A549 (cell line): ENCODE results near the gene OR6K6.

ENCODE experiments used
- BHLHE40 ChIP-seq: IDR thresholded peaks from 2 replicates; pipeline ENCODE4 v1.6.1; 2012; ENCODE audit warnings: low read depth, low read length, inconsistent platforms
- EP300 ChIP-seq, 2 experiments: fragments of >200 bp; sonication (Bioruptor Twin); formaldehyde crosslinking; IDR thresholded peaks; 2 replicates in 1 of 2; 3 replicates in 1 of 2; pipeline ENCODE4 v1.6.1; 2016 to 2017
- MAX ChIP-seq: IDR thresholded peaks from 2 replicates; pipeline ENCODE4 v1.6.1; 2012
- POLR2A ChIP-seq: IDR thresholded peaks from 2 replicates; pipeline ENCODE4 v1.6.1; 2012; ENCODE audit warnings: mild to moderate bottlenecking, low read length
- RAD21 ChIP-seq, 2 experiments: fragments of >200 bp in 1 of 2; sonication (Bioruptor Twin) in 1 of 2; formaldehyde crosslinking in 1 of 2; IDR thresholded peaks in 1 of 2; conservative IDR thresholded peaks in 1 of 2; 2 replicates in 1 of 2; 3 replicates in 1 of 2; pipeline ENCODE4 v1.6.1; 2012 to 2018; ENCODE audit warnings: inconsistent platforms in 1 of 2
- RCOR1 ChIP-seq: fragments of 150-350 bp; IDR thresholded peaks from 2 replicates; pipeline ENCODE4 v1.6.1; 2014; ENCODE audit warnings: antibody characterized with exemption, low read length, low read depth
- ZFP36 ChIP-seq: fragments of 450-650 bp; IDR thresholded peaks from 2 replicates; pipeline ENCODE4 v1.6.1; 2014; ENCODE audit warnings: borderline replicate concordance; ENCODE audit not compliant: partially characterized antibody
- TF ChIP-seq, protein P1 (sequence below): fragments of >200 bp; sonication (Bioruptor Twin); formaldehyde crosslinking; IDR thresholded peaks from 3 replicates; pipeline ENCODE4 v1.5.1; 2016

GRCh38 chr1:158752155-158752712 lies 2.3 kb upstream of the OR6K6 start:
- TF ChIP-seq RAD21 (conservative IDR thresholded peaks at IDR 0.05 in 1 of 2, IDR thresholded peaks at IDR 0.05 in 1 of 2) = no peak
- TF ChIP-seq, protein P1, sequence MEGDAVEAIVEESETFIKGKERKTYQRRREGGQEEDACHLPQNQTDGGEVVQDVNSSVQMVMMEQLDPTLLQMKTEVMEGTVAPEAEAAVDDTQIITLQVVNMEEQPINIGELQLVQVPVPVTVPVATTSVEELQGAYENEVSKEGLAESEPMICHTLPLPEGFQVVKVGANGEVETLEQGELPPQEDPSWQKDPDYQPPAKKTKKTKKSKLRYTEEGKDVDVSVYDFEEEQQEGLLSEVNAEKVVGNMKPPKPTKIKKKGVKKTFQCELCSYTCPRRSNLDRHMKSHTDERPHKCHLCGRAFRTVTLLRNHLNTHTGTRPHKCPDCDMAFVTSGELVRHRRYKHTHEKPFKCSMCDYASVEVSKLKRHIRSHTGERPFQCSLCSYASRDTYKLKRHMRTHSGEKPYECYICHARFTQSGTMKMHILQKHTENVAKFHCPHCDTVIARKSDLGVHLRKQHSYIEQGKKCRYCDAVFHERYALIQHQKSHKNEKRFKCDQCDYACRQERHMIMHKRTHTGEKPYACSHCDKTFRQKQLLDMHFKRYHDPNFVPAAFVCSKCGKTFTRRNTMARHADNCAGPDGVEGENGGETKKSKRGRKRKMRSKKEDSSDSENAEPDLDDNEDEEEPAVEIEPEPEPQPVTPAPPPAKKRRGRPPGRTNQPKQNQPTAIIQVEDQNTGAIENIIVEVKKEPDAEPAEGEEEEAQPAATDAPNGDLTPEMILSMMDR = no peak
- no peak for TF ChIP-seq ZFP36
- no peak for TF ChIP-seq MAX
- TF ChIP-seq RCOR1 = no peak
- TF ChIP-seq POLR2A = no peak
- no peak for TF ChIP-seq EP300 (IDR thresholded peaks at IDR 0.05)
- no peak for TF ChIP-seq BHLHE40
